Measurements from ENCODE around the gene NDUFB10.

Gene NDUFB10

GRCh38 chr16:1989209-1990100 is 30.1 kb downstream of the NDUFB10 start, which contains the start of gene SYNGR3:
SYNGR3 (plus strand) TSS chr16:1989970; CDS start chr16:1990103, 133 bp downstream.
- peak; percentile 72 for DNase-seq

DNA sequence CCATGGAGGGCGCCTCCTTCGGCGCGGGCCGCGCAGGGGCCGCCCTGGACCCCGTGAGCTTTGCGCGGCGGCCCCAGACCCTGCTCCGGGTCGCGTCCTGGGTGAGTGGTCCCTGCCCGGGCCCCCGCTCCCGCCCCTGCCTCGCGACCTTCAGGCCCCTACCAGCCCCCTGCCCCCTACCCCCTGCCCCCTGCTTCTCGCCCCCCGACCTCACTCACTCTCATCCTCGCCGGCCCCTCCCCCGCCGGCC is 30.7 kb downstream of the NDUFB10 start:
- no peak for DNase-seq

DNA sequence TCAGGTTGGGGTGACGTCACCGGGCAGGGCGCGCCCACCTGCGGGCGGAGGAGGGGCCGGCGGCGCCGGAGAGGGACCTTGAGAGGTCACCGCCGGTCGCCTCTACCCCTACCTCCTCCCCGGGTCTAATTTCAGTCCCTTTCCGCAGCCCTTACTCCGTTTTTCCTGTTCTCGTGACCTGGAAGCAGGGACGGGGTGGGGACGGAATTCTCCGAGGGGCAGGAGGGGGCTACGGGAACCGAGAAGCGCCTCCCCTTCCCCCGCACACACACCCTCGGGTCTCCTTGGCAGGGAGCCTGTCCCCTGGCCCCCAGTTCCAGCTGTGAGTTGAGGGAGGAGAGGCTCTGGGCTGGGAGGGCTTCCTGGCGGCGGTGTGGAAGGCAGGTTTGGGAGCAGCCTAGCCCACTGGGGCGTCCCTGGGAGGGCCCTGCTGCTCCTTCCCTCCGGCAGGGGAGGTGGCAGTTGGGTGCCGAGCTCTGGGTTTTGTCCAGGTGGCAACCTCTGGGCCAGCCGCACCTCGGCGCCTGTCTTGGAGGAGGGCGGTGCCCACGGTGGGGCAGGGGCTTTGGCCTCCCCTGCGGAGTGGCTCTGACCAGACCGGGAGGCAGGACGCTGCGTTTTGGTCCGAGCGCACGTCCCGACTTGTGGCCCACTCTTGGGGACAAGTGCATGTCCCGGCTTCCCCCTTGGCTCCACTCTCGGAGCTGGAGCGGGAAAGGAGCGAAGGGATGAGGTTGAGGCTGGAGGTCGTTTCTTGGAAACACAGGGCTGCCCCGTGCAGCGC is 31.2 kb downstream of the NDUFB10 start:
- DNase-seq = peak; percentile 22

GRCh38 chr16:1991135-1991551 is 31.8 kb downstream of the NDUFB10 start:
- DNase-seq = no peak

DNA sequence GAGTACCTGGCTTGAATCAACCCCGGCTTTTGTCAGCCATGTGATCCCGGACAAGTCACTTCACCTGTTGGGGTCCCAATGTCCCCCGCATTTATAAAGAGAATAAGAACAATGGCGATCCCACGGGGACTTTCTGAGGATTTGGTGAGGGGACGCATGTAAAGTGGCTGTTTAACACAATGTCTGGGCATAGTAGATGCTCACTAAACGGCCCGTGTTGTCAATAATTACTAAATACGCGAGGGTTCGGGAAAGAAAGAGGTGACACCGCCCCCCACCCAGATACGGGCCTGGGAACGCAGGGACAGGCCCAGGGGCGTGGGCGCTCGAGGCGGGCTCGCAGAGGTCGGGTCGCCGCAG is 32.2 kb downstream of the NDUFB10 start:
- DNase-seq = no peak

DNA sequence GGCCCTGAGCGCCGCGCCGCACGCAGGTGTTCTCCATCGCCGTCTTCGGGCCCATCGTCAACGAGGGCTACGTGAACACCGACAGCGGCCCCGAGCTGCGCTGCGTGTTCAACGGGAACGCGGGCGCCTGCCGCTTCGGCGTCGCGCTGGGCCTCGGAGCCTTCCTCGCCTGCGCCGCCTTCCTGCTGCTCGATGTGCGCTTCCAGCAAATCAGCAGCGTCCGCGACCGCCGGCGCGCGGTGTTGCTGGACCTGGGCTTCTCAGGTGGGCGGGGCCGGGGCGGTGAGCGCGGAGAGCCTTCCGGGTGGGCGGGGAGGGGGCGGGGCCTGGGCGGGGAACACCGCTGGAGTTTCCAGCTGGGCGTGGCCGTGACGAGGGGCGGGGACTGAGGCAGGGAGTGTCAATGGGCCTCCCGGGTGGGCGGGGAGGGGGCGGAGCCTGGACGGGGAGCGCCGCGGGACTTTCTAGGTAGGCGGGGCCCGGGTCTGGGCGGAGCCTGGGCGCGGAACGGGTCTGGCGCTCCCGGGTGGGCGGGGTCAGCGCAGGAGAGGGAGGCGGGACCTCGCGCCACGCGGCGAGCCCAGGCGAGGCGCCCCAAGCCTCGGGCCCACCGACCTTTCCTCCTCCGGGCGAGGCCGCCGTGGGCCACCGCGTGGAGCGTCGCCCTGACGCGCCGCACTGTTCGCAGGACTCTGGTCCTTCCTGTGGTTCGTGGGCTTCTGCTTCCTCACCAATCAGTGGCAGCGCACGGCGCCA is 32.8 kb downstream of the NDUFB10 start:
- DNase-seq = no peak

GRCh38 chr16:1992704-1993317 is 33.5 kb downstream of the NDUFB10 start:
- no peak for DNase-seq

GRCh38 chr16:1993731-1994131 is 34.4 kb downstream of the NDUFB10 start:
- DNase-seq = no peak

- no peak for DNase-seq
These were observed 38.4 kb downstream of the NDUFB10 start for GRCh38 chr16:1997494-1998359.

DNA sequence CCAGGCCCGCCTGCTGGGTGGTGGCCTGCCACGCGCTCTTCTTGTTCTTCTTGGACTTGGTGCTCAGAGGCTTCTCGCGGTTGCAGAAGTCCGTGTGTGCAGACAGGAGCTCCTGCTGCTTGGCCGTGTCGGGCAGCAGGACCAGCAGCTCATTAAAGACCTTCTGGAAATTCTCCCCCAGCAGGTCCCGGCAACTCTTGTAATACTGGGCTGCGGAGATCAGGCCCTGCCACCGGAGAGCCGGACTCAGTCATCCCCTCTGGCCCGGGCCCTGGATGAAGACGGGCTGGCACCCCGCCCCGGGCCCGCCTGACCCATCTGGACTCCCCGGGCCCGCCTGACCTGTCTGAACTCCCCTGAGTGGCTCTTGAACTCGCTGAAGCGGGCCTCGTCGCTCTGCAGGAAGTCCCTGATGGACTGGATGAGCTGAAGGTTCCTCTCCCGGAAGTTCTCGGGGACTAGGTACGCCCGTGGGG is 39.1 kb downstream of the NDUFB10 start:
- DNase-seq = no peak

DNA sequence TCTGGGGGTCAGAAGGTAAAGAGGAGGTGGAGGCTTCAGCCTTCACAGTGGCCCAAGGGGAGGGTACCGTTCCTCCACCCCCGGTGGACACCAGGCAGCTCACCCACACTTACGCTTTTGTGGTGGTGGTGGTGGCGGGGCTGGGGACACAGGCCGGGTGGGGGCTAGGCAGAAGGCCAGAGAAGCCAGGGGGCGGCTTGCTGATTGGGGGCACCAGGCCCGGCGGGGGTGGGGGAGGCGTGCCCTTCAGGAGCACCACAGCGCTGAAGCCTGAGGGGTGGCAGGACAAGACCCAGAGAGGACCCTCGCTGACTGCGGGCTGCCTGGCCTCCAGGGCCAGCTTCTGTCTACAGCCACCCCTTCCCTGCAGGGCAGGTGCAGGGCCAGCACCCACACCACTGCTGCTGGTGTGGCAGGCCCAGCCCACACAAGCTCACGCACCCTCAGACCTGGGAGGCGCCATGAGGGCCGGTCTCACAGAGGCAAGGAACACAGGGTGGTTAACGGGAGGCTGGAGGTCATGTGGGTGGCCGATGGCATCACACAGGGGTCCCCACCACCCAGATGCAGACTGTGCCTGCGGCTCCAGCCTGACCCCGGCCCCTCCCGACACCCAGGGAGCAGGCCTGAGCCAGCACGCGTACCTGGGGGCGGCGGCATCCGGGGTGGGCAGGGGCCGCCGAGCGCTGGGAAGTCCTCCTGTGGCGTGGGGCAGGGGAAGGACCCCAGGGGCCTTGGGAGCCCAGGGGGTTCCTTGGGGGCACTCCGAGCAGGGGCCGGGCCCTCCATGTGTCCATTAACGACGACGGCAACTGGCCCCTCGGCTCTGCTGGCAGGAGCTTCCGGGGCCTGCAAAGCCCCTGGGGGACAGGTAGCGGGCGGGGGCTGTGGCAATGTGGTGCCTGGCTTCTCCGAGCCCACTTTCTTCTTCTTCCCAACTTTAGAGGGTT is 39.8 kb downstream of the NDUFB10 start:
- DNase-seq = no peak

GRCh38 chr16:1999866-2000514 is 40.7 kb downstream of the NDUFB10 start:
- DNase-seq = no peak

- DNase-seq = no peak
These were observed 41.7 kb downstream of the NDUFB10 start for GRCh38 chr16:2001035-2001434.

DNA sequence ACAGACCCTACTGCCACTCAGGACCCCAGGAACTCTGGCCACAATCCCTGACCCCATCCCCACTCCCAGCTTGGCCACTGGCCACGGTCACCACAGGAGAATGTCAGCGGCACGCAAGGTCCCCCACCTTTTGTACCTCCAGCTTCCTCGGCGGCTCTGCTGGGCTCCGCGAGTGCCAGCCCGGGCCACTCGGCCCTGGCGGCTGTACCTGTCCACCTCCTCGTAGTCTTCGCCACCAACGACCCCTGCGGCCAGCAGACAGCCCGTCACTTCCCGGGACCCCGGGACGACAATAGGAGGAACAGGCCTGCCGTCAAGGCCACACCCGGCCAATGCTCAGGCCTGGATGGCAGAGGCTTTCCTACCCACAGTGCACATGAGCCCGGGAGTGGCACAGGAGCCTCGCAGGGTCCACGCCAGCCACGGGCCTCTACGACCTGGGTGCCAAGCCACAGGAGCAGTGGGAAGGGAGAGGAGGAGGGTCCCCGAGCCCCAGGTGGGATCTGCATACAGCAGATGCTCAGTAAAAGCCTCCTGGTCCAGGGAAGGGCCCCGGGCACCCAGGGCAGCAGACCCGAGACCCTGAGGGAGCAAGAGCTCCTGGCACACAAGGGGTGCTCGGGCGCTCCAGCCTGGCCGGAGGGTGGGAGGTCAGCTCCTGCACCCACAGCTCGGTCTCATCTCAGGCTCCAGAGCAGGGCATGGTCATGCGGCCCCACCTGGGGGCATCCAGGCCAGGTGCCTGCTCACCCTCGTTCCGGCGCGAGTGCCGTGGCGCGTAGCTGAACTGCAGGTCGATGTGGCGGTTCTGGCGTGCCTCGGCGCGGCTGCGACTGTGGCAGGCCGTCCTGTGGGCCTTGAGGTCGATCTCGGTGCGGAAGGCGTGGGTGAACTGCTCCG is 42.4 kb downstream of the NDUFB10 start:
- DNase-seq = no peak

- no peak for DNase-seq
These were observed 43.3 kb downstream of the NDUFB10 start for GRCh38 chr16:2002406-2003230.

- DNase-seq = no peak
These were observed 44.0 kb downstream of the NDUFB10 start for GRCh38 chr16:2003231-2003826.

DNA sequence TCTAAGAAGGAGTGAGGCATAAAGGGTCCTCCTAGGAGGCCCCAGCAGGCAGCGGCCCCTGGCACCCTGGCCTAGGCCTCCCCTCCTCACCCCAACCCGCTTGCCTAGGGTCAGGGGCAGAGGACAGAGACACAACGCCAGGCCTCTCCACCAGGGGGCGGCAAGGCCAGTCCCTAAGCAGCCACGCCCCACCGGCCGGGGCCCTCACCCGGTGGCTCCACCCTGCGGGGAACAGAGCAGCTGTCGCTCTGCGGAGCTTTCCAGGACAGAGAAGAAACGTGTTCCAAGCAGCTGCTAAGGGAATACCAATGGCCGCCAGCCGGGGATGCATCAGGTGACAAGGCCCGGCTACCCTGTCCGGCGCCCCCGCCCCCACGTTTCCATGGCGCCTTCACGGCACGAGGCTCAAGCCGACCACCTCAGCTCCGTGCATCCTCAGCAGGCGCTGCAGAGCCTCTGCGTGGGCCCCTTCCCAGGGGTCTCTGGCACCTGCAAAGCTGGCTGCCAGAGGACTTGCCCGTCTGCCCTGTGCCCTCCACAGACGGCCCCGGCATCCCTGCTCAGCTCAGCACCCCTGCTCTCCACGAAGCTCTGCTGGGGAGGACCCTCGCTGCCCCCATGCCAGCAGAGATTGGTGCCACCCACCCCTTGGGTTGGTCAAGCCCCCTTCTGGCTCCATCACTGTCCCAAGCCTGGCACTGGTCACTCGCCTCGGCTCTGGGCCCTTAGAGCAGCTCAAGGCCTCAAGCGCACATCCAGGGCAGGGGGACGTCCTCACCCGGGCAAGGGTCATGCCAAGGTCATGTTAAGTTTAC is 44.7 kb downstream of the NDUFB10 start:
- peak; percentile 94 for DNase-seq
